HFFc6 (cell line): ENCODE measurements around the gene ALDH1L1. TPM values are rescaled to one million over a fixed set of nuclear protein-coding genes. Genes with fewer than 3 reads are reported as not detected.
A peak's percentile ranks its signal among the peaks of the same experiment; 100 is the strongest.

Experiments
- DNase-seq: peaks from one replicate; pipeline ENCODE4 v3.0.0-alpha.2; 2018
- H3K27ac Mint-ChIP-seq: 2 replicates; pipeline ENCODE4 v1.8.0; 2020; ENCODE audit warnings: mild to moderate bottlenecking, mixed read lengths
- H3K27me3 Mint-ChIP-seq: 2 replicates; pipeline ENCODE4 v1.8.0; 2021; ENCODE audit warnings: mild to moderate bottlenecking, moderate library complexity, mixed read lengths; ENCODE audit not compliant: insufficient read depth
- H3K36me3 Mint-ChIP-seq: 2 replicates; pipeline ENCODE4 v1.8.0; 2021; ENCODE audit warnings: low read depth, mixed read lengths
- H3K4me1 Mint-ChIP-seq: 2 replicates; pipeline ENCODE4 v1.8.0; 2020; ENCODE audit warnings: low read depth, mixed read lengths
- H3K4me3 Mint-ChIP-seq: 2 replicates; pipeline ENCODE4 v1.8.0; 2020; ENCODE audit warnings: mild to moderate bottlenecking, moderate library complexity, mixed read lengths
- H3K9me3 Mint-ChIP-seq: 2 replicates; pipeline ENCODE4 v1.8.0; 2020; ENCODE audit warnings: mild to moderate bottlenecking, mixed read lengths
- total RNA-seq, 6 experiments: library from RNA; stranded (reverse); fragmentation: NEBNext Ultra II Directional; extraction: Animal tissue kit (Norgen Biotek cat#: 25700); gene quantifications; 2 replicates in 1 of 6; 3 replicates in 5 of 6; pipeline ENCODE4 v1.2.3, GENCODE V29; 2021
- TF ChIP-seq, protein P1 (sequence below): fragments of 200-600 bp; sonication (generic); IDR thresholded peaks from 2 replicates; pipeline ENCODE4 v1.5.0; 2021; ENCODE audit warnings: antibody characterized with exemption, mild to moderate bottlenecking

ALDH1L1 gene
- total RNA-seq, 6 experiments from 2014 or later, result 0.05 TPM; not detected in 5

DNA sequence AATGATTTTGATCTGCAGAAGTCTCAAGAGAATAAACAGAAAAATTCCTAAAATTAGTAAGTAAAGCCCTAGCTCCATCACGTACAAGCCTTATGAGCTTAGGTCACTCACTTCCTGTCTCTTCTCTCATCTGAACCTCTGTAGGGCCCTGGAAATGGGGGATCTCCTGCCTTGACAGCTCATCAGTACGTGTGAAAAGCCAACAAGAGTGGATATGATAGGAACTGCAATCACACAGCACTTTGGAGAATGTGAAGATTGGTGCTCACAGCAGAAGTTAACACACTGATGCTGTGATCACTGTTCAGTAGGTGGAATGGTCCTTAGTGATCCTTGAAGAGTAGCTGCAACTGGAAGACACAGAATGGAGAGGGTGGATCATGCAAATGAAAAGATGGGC is 27.8 kb upstream of the ALDH1L1 start:
- peak overlapping the region; percentile 54 for H3K4me3 Mint-ChIP-seq
- peak; percentile 45 for DNase-seq
- peaks cover 57% of the 10 kb centered on the region for H3K4me1 Mint-ChIP-seq
- peaks cover 3% of the 10 kb centered on the region for H3K27me3 Mint-ChIP-seq
- peaks cover 3% of the 10 kb centered on the region; the same call in 1 of the 2 replicates for H3K9me3 Mint-ChIP-seq
- TF ChIP-seq, protein P1, sequence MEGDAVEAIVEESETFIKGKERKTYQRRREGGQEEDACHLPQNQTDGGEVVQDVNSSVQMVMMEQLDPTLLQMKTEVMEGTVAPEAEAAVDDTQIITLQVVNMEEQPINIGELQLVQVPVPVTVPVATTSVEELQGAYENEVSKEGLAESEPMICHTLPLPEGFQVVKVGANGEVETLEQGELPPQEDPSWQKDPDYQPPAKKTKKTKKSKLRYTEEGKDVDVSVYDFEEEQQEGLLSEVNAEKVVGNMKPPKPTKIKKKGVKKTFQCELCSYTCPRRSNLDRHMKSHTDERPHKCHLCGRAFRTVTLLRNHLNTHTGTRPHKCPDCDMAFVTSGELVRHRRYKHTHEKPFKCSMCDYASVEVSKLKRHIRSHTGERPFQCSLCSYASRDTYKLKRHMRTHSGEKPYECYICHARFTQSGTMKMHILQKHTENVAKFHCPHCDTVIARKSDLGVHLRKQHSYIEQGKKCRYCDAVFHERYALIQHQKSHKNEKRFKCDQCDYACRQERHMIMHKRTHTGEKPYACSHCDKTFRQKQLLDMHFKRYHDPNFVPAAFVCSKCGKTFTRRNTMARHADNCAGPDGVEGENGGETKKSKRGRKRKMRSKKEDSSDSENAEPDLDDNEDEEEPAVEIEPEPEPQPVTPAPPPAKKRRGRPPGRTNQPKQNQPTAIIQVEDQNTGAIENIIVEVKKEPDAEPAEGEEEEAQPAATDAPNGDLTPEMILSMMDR, result no peak
- peaks cover 18% of the 10 kb centered on the region for H3K36me3 Mint-ChIP-seq
- peak overlapping the region; percentile 93 for H3K27ac Mint-ChIP-seq

DNA sequence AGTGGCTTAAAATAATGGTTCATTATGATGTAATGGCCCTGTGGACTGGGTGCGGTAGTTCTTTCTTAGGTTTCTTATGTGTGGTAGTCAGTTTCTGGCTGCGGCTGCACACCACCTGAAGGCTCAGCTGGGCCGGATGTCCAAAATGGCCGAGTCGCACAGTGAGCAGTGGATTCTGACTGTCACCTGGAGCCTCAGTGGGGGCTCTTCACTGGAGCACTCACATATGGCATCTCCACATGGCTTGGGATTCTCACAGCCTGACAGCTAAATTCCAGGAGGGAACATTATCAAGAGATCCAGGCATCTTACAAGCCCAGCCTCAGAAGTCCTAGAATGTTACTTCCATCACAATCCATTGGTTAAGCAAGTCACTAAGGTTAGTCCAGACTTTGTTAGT is 26.8 kb upstream of the ALDH1L1 start:
- Mint-ChIP-seq H3K4me1 (peaks cover 60% of the 10 kb centered on the region), H3K9me3 (peaks cover 3% of the 10 kb centered on the region; the same call in 1 of the 2 replicates), H3K27ac (peak overlapping the region; percentile 93), H3K36me3 (peaks cover 18% of the 10 kb centered on the region), H3K4me3 (no peak overlapping the region), H3K27me3 (peaks cover 1% of the 10 kb centered on the region)
- TF ChIP-seq, protein P1, result no peak
- no peak for DNase-seq

DNA sequence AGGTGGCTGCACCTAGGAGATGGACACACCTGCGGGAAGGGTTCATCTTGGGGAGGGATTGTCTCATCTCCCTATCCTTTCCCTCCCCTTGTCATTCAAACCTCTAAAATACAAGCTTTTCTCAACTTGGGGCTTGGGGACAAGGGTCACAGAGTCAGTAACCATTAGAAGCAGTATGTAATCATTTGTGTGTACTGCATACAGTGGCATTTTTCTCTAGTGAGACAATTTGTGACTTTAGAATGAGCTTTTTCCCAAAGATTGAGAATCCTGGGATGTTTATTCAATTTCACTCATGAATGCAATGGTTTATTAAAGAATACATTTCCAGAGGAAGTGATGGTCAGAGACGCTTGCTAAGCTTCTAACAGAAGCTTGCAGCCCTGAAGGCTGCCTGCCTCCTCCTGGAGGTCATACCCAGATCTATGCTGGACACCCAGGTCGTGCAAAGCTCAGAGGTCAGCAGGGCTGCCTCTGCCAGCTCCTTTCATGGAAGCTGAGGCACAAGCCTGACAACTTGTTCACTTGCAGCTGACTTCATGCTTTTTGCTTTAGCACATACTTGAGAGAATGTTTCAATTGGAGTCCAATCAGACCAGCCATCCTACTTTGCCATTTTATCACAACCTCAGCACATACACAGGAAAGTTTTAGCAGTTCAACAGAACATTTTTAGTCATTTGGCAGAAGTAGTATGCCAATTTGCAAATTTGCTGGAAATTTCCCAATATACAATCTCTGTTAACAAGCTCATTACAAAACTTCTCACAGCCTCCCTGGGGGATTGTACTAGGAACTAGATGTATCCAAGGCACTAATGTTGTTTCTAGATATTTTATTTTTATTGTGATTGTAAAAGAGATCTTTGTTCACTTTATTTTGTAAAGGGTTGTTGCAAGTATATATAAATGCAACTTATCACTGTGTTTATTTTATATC is 25.6 kb upstream of the ALDH1L1 start:
- peak overlapping the region; percentile 56 for H3K27ac Mint-ChIP-seq
- TF ChIP-seq, protein P1, result no peak
- peak overlapping the region; percentile 15; the same call in 1 of the 2 replicates for H3K4me3 Mint-ChIP-seq
- peaks cover 1% of the 10 kb centered on the region for H3K27me3 Mint-ChIP-seq
- H3K36me3 Mint-ChIP-seq, result peaks cover 18% of the 10 kb centered on the region
- no peak for DNase-seq
- H3K9me3 Mint-ChIP-seq, result peaks cover 3% of the 10 kb centered on the region; the same call in 1 of the 2 replicates
- peaks cover 62% of the 10 kb centered on the region for H3K4me1 Mint-ChIP-seq

DNA sequence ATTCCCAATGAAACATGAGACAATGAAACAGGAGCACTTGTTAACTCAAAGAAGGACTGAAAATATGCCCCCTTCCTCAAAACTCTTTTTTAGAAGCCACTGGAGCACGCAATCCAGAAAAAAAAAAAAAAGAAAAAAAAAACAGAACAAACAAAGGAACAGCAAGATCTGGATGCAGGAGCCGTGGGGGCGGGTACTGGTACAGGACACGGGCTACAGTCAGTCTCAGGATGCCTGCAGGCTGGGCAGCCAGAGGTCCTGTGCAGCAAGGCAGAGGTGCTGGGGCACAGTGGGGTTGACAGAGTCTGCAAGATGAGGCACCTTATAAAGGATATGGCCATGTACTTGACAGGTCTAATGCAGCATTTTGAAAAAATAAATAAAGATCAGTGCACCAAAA is 22.3 kb upstream of the ALDH1L1 start:
- H3K27ac Mint-ChIP-seq, result no peak overlapping the region
- DNase-seq, result no peak
- H3K9me3 Mint-ChIP-seq, result no peaks in the 10 kb centered on the region; the same call in 1 of the 2 replicates
- H3K36me3 Mint-ChIP-seq, result peaks cover 9% of the 10 kb centered on the region; the same call in 1 of the 2 replicates
- H3K27me3 Mint-ChIP-seq, result peaks cover 1% of the 10 kb centered on the region
- no peak overlapping the region for H3K4me3 Mint-ChIP-seq
- H3K4me1 Mint-ChIP-seq, result peaks cover 64% of the 10 kb centered on the region
- TF ChIP-seq, protein P1, result no peak

DNA sequence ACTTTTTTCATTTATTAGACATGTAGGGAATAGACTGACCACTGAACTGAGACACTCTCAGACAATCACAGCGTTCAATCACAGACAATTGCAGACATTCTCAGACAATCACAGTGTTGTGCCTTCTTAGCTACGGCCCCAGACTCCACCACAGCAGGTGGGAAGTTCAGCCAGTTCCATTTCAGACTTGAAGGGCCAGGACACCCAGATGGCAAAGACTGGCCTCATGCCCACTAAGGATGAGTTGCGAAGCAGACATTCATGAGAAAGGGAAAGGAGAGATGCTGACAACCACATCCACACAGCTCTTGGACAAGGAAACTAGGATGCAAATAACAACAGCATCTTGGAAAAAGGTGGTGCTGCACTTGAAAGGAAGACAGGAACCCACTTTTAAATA is 21.9 kb upstream of the ALDH1L1 start:
- no peak overlapping the region for H3K4me3 Mint-ChIP-seq
- peaks cover 12% of the 10 kb centered on the region for H3K36me3 Mint-ChIP-seq
- no peak for DNase-seq
- H3K4me1 Mint-ChIP-seq, result peaks cover 60% of the 10 kb centered on the region
- no peak overlapping the region for H3K27ac Mint-ChIP-seq
- H3K27me3 Mint-ChIP-seq, result peaks cover 1% of the 10 kb centered on the region
- H3K9me3 Mint-ChIP-seq, result peaks cover 3% of the 10 kb centered on the region; the same call in 1 of the 2 replicates
- TF ChIP-seq, protein P1, result no peak
